RWPE2 (cell line): ENCODE results near the gene DAP.

Experiments
- ATAC-seq: fragments of 200-7000 bp; cut with Tn5 transposase; 3 replicates; pipeline ENCODE4 v1.9.1; 2021; ENCODE audit warnings: low read depth
- DNase-seq: peaks from one replicate; pipeline ENCODE4 v3.0.0-alpha.2; 2020; ENCODE audit warnings: low spot score
- H3K27ac ChIP-seq: fragments of 450-650 bp; 2 replicates; pipeline ENCODE4 v1.5.1; 2017; ENCODE audit warnings: mild to moderate bottlenecking; ENCODE audit not compliant: poor library complexity, severe bottlenecking
- H3K27me3 ChIP-seq: fragments of 250-450 bp; sonication (Bioruptor Pico); 2 replicates; pipeline ENCODE4 v1.5.1; 2021; ENCODE audit warnings: mild to moderate bottlenecking, moderate library complexity; ENCODE audit not compliant: insufficient read depth, poor library complexity, severe bottlenecking
- H3K36me3 ChIP-seq: fragments of 250-450 bp; sonication (Bioruptor Pico); 2 replicates; pipeline ENCODE4 v1.5.1; 2020; ENCODE audit warnings: low read depth, mild to moderate bottlenecking, moderate library complexity
- H3K4me1 ChIP-seq: fragments of 250-450 bp; sonication (Bioruptor Pico); 2 replicates; pipeline ENCODE4 v1.5.1; 2021; ENCODE audit warnings: mild to moderate bottlenecking, moderate library complexity; ENCODE audit not compliant: insufficient read depth, poor library complexity, severe bottlenecking
- H3K4me3 ChIP-seq: fragments of 250-450 bp; sonication (Bioruptor Pico); 2 replicates; pipeline ENCODE4 v1.5.1; 2021; ENCODE audit warnings: mild to moderate bottlenecking, moderate library complexity; ENCODE audit not compliant: severe bottlenecking
- H3K9me3 ChIP-seq: fragments of 250-450 bp; sonication (Bioruptor Pico); 2 replicates; pipeline ENCODE4 v1.5.1; 2021; ENCODE audit warnings: mild to moderate bottlenecking, moderate library complexity; ENCODE audit not compliant: severe bottlenecking
- TF ChIP-seq, protein P1 (sequence below): fragments of 450-650 bp; IDR thresholded peaks from one replicate; pipeline ENCODE4 v1.5.1; 2017; ENCODE audit warnings: mild to moderate bottlenecking, moderate library complexity; ENCODE audit not compliant: poor library complexity, severe bottlenecking

Gene DAP

DNA sequence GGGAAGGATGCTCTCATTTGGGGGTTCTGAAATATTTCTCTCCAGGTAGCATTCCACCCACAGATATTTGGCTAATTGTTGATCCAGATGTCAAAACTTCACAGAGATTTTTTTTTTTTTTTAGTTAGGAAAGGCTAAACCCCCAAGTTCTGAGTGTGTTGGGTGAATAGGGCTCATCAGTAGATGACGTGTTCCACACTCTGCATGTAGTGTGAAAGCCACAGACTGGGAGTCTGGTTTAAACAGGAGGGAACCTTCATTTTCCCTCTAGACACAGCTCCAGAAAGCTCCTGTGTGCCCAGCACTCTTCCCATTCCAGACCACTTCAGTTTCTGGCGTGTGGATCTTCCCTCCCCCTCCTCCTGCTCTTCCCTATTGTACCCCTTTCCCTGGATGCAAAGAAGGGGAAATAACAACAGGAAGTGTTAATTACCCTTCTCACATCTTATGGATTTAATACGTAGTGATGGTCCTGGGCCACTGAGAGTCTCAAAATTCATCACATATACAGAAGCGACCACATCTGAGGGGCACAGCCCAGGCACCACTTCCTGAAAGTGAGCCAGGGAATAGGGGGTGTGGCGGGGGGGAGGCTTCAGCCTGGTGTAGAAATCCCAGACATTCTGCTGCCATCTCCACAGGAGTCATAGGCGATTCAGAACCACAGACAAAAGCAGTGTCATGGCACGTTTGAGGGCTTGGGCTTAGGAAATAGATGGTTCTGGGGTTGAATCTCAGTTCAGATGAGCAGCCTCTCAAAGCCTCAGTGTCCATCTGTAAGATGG lies 65.1 kb downstream of the DAP start:
- Histone ChIP-seq H3K4me3 (no peak overlapping the region), H3K27ac (peak overlapping the region; percentile 42)
- 0 out of 3 replicates have a peak, but pooled peaks have one; percentile 3 for ATAC-seq

DNA sequence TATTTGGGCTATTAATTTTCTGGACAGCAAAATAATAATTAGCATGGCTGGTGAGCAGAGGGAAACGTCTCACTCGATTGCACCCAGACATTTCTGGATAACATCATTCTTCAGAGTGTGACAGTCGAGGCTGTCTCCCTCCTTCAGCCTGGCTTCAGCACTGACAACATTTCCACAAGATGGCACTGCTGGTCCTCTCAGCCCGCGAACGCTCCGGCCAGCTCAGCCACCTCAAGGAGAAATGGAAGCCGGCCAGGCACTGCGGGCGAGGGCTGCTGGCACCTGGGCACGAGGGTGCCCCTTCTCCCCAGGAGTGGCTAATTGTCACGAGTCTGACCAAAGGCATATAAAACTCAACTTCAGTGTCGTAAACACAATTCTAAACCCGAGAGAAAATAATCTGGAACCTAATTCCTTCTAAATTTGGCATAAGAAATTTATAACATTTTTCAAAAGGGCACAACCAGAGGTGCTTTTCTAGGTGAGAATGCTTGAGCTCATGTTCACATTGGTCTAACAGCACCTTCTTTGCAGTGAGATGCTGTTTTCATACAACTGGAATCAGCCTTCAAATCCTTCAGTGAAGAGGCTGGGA lies 65.9 kb downstream of the DAP start:
- Histone ChIP-seq H3K4me1 (peaks cover 11% of the 10 kb centered on the region), H3K36me3 (peaks cover 19% of the 10 kb centered on the region), H3K27ac (peak overlapping the region; percentile 42), H3K4me3 (no peak overlapping the region), H3K27me3 (no peaks in the 10 kb centered on the region), H3K9me3 (no peaks in the 10 kb centered on the region)
- TF ChIP-seq, protein P1, sequence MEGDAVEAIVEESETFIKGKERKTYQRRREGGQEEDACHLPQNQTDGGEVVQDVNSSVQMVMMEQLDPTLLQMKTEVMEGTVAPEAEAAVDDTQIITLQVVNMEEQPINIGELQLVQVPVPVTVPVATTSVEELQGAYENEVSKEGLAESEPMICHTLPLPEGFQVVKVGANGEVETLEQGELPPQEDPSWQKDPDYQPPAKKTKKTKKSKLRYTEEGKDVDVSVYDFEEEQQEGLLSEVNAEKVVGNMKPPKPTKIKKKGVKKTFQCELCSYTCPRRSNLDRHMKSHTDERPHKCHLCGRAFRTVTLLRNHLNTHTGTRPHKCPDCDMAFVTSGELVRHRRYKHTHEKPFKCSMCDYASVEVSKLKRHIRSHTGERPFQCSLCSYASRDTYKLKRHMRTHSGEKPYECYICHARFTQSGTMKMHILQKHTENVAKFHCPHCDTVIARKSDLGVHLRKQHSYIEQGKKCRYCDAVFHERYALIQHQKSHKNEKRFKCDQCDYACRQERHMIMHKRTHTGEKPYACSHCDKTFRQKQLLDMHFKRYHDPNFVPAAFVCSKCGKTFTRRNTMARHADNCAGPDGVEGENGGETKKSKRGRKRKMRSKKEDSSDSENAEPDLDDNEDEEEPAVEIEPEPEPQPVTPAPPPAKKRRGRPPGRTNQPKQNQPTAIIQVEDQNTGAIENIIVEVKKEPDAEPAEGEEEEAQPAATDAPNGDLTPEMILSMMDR, result peak; percentile 99
- ATAC-seq (peak; percentile 92), DNase-seq (peak; percentile 83)

More for the DNA sequence above, 65.1 kb downstream of the DAP start:
- H3K27me3 ChIP-seq, result no peaks in the 10 kb centered on the region
- peaks cover 11% of the 10 kb centered on the region for H3K4me1 ChIP-seq
- H3K9me3 ChIP-seq, result no peaks in the 10 kb centered on the region
- TF ChIP-seq, protein P1, result no peak
- peak; percentile 17 for DNase-seq
- H3K36me3 ChIP-seq, result peaks cover 19% of the 10 kb centered on the region

GRCh38 chr5:10691826-10692785 lies 68.9 kb downstream of the DAP start:
- TF ChIP-seq, protein P1, result no peak
- peak overlapping the region; percentile 59 for H3K27ac ChIP-seq
- H3K36me3 ChIP-seq, result peaks cover 24% of the 10 kb centered on the region
- no peak overlapping the region for H3K4me3 ChIP-seq
- peak; percentile 54; the same call in 1 of the 3 replicates for ATAC-seq
- H3K4me1 ChIP-seq, result peaks cover 11% of the 10 kb centered on the region
- no peaks in the 10 kb centered on the region for H3K27me3 ChIP-seq
- DNase-seq, result peak; percentile 33
- no peaks in the 10 kb centered on the region for H3K9me3 ChIP-seq

DNA sequence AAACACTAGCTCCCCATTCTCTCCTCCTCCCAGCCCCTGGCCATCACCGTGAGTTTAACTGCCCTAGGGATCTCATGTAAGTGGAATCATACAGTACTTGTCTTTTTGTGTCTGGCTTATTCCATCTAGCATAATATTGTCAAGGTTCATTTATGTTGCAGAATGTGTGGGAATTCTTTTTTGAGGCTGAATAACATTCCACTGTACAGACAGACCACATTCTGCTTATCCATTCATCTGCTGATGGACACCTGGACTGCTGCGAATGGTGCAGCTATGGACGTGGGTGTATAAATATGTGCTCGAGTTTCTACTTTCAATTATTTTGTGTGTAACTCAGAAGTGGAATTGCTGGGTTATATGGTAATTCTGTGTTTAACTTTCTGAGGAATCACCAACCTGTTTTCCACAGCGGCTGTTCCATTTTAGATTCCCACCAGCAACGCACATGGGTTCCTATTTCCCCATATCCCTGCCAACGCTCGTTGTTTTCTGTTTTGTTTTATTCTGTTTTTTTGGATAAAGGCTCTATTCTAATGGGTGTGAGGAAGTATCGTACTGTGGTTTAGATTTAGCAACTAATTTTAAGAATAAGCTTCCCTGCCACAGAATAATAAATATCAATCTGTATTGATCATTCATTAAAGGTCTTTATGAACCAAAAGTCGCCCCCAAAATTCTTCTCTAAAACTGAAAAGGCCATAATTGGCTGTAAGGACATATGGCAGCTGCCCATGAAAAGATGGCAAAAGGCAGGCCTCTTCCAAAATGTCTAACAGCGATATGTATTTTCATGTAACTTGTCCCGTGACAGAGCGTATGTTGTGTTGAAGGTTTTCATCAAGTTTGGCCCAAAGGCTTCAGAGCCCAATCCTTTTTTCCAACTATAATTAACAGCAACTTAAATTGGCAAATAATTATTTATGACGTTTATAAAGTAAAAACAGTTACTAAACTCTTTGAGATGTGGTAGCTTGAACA lies 70.3 kb downstream of the DAP start:
- no peak for DNase-seq
- ATAC-seq, result no peak
- H3K27ac ChIP-seq, result peak overlapping the region; percentile 59
- TF ChIP-seq, protein P1, result no peak
- peaks cover 33% of the 10 kb centered on the region for H3K36me3 ChIP-seq
- no peak overlapping the region for H3K4me3 ChIP-seq
- no peaks in the 10 kb centered on the region for H3K9me3 ChIP-seq
- no peaks in the 10 kb centered on the region for H3K27me3 ChIP-seq
- peaks cover 11% of the 10 kb centered on the region for H3K4me1 ChIP-seq
